ENCODE results near the gene TSPAN1.

The TSPAN1 gene

DNA sequence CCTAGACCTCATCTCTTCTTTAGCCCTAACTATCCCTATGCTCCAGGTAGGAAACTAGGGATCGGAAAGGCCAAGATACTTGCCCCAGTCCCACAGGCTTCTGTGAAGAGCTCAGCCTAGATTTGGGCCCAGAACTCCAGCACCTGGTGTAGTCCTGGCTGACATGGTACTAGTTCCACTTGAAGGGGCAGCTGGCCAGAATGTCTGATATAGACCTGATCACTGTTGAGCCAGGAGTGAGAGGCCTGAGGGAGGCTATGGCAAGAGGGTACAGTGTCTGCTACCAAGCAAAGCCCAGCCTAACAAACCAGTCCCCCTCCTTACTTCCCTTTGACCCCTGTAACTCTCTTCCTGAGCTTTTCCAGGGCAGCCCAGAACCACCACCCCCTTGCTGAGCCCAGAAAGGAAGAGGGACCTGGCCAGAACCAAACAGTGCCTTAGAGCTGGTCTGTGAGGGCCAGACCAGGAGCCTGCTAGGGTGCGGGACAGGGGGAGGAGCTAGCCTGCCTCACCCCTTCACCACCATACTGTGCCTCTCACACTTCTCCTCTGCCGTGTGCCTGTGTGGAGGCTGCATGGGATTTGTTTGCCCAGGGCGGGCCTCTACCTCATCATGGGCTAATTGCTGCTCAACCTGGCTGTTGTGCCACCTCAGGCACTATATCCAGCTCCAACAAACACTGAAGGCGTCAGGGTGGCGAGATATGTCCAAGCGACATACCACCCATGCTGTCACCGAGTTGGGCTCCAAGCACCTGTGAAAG is 12.4 kb downstream of the TSPAN1 start:
- no peak for DNase-seq (ENCODE audit: low read depth in 2 of 2)

DNA sequence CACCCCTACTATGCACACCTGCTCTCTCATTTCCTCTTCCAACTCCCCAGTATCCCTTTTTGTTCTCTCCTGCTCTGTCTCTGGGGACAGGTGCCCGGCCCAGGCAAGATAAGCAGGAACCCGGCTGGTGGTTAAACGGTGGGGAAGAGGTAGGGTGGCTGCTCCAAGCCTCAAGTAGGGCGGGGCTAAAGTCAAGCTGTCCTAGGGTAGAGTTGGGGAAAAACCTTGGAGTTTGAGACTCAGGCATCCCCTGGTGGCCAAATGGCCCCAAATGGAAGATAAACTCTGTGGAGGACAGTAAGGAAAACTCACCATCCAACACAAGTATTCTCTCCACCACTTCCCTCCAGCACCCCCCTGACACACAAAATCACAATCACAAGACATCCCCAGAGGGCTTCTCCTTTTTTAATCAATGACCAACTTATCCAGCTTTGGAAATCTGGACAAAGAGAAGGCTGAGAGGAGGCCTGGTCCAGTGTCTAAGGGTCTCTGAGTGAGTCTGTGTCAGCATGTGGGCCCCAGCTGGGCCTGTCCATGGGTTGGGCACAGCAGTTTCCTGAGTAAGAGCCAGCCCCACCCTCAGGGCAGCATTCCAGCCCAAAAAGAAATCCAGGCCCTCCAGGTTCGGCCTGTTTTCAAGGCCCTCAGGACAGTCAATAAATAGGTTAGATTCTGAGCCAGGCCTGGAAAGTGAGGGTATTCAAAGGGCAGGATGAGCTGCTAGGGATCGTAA is 13.6 kb downstream of the TSPAN1 start:
- DNase-seq (ENCODE audit: low read depth in 2 of 2): no peak

DNA sequence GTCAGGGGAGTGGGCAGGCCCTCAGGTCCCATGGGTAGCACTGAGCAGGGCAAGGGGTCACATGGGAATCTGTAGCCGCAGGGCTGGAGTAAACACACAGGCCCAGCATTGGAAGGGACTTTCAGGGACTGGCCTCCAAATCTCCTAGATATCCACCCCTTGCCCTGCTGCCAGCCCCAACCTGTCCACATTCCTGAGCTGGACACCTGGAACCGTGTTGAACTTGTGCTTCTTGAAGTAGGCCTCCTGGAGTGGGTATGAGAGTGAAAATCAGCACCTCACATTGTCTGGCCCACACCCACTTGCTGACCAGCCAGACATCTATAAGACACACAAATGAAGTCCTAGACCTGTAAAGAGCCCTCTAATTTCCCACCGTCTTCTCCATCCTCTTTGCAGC is 15.7 kb downstream of the TSPAN1 start:
- DNase-seq (ENCODE audit: low read depth in 2 of 2): no peak

DNA sequence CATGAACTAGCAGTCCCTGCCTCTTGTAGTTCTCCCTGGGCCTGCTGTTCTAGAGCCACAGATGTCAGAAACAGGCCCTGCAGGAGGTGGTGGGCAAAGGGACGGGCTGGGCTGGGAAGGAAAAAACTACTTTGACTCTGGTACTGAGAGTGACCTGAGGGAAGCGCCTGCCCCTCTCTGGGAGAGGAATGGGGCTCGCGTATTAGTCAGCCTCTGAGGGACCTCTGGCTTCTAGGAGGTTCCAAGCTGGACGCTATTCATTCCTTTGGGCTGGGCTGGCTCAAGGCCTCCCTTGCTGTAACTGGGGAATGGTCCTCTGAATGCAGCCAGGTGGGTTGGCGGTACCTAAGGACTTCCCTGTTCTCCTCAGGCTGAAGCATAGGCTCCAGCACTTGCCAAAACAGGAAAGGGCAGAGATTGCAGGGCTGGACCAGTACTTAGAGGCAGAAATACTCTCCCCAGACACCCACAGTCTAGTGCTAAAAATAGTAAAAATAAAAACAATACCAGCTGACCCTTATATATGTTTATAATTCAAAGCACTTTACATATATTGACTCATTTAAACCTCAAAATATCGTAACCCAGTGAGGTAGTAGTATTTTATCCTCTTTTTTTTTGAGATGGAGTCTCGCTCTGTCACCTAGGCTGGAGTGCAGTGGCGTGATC is 16.3 kb downstream of the TSPAN1 start:
- DNase-seq (ENCODE audit: low read depth in 2 of 2): no peak

DNA sequence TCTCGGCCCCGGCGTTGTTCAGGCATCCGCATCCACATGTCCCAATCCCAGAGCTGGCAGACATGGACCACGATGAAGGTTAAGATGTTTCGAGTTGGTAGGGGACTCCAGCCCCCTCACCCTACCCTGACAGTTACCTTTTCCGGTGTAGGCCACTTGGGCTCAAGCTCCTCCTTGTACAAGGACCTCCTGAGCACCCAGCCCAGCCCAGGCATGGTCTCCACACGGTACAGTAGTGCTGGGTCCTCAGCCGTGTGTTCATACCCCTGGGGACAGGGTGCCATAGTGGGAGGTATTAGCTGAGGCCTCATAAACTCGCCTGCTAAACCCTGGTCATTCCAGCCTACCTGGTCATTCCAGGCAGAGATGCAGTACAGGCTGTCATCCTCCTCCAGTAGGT is 17.3 kb downstream of the TSPAN1 start:
- no peak for DNase-seq (ENCODE audit: low read depth in 2 of 2)

DNA sequence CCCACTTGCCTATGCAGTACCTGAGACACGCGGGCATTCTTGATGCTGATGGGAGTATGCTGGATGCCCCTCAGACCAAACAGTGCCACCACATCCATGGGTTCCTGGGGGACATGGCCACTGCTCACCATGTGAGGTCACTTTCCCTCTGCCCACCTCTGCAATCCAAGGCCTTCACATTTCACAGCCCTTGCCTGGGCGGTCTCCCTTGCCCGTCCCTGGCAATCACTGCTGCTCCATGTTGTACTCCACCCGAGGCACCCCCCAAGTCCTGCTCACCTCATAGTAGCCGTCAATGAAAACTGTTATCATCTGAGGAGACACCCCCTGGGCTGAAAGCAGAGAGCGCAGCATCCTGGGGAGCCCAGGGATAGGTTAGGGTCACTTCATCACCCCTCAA is 18.4 kb downstream of the TSPAN1 start:
- no peak for DNase-seq (ENCODE audit: low read depth in 2 of 2)

DNA sequence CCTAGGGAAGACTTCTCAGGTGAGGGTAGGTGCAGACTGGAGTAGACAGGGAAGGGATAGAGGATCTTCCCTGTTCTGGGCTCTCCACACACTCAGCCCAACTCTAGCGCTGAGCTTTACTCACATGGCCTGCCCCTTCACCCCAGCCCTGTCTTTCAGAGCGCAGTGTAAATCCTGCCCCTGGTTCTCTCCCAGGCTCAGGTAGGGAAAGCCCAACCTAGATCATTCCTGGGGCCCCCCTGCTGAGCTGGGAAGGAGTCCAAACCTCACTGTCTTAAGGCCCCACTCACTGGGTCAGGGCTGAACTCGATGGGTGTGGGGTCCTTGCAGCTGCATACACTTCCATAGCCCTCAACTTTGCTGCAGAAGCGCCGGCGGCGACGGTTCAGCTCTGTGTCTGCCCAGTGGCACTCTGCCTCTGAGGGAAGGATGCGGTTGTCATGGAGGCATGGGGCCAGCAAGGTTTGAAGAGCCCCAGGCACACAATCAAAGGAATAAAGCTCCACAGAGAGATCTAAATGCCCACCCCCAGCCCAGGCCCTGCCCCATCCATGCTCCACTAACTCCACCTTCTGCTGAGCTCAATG is 19.2 kb downstream of the TSPAN1 start:
- DNase-seq (ENCODE audit: low read depth in 2 of 2): no peak

DNA sequence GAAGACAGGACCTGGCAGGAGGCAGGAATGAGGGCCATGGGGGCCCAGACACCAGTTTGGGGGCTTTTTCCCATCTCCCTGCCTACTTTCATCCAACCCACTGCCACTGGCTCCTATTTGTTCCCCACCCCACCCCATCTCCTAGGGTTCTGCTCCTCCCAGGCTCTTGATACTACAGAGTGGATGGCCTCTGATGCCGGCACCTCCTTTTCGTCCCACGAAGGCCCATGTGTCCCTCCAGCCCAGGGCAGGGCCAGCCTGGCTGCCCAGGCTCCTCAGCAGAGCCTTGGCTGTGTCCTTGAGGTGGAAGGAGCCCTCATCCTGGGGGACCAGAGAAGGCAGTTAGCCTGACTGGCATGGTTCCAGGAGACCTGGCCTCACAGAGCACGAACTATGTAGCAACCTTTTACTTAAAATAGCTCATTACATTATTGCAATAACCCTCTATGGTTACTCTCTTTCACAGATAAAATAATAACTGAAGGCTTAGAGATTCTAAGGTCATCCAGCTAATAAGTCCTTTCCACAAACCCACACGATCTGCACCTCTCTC is 19.8 kb downstream of the TSPAN1 start:
- no peak for DNase-seq (ENCODE audit: low read depth in 2 of 2)

DNA sequence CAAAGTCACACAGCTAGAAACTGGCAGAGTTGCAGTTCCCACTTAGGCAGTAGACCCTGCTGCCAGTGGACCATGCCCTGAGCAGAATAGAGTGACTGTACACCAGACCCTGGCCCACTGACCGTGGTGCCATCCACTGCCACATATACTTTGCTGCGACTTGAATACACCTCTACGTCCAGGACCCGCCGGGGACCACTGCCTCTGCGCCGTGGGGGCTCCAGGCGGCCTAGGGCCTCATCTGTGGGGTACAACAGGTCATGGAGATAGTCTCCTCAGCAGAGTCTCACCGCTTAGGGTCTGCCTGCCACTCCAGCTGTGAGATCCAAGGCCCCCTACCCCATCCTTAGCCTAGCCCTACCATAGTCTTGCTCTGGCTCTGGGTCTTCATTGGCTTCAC is 21.7 kb downstream of the TSPAN1 start:
- DNase-seq (ENCODE audit: low read depth in 2 of 2): no peak

DNA sequence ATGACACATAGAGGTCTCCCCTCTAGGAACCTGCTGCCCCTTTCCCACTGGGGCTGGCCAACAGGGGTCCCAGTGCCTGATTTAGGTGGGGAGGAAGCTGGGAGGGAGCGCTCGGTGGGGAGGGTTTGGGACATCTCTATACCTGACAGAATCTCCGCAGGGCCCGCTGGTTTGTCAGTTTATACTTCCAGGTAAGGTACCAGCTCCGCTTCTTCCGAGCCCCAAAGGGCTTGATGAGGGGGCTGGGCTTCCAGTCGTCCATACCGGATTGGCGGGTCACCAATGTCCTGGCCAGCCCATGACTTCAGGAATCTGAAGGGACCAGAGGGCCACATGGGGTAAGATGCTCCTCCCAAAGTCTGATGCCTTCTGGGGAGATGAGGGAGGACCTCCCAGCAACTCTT is 22.7 kb downstream of the TSPAN1 start:
- no peak for DNase-seq (ENCODE audit: low read depth in 2 of 2)

DNA sequence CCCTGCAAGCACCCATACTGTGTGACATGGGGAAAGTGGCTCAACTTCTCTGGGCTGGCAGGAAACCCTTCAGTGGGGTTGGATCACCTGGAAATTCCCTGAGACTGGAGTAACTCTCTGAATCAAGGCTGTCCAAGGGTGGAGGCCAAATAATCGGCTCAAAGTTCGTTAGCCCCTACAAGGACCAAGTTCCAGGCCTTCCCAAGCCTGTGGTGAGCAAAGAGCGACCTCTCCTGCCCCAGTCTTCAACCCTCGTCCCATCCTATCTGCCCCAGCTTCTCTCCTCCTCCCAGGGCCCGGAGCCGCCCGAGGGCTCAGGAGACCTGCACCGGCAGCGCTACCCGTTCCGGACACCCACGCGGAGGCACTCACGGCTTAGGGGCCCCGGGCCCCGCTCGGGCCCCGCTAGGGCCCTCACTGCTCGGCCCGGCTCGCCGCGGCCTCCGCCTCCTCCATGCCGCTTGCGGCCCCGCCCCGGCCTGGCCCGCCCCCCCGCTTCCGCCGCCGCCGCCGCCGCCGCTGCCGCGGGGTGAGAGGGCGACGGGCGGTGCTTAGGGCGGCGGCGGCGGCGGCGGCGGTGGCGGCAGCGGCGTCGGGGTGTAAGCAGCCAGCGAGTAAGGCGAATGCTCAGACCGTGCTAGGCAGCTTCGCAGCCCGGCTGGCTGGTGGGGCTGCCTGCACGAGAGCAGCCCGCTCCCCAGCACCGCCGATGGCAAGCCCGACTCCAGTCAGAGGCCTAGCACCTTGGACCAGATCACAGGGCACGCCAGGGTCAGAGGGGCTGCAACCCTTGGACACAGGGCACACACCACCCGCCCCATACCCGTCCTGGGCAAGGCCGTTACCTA is 23.3 kb downstream of the TSPAN1 start, which contains the start of gene POMGNT1:
POMGNT1 (minus strand) TSS at position 471 of the 848 bp plus-strand sequence. CDS start 613 bp downstream, outside the sequence.
- peak; percentile 70 for DNase-seq (ENCODE audit: low read depth in 2 of 2)

DNA sequence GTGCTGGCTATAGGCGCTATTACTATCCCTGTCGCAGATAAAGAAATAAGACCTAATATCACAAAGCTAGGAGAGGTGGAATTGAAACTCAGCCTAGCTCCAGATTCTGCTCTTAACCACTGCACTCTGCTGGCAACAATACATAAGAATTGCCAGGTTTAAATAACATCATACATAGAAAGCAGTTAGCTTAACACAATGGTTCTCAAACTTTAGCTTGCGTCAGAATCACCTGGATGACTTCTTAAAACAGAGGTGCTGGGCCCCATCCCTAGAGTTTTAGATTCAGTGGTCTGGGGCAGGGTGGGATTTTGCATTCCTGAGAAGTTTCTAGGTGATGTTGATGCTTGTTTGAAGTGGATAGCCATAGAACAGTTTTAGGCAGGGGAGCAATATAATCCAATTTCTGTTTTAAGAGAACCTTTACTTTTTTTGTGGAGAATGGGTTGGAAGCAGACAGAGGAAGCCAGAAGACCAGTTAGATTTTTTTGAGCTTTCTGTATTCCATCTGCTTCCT is 24.4 kb downstream of the TSPAN1 start:
- no peak for DNase-seq (ENCODE audit: low read depth in 2 of 2)

DNA sequence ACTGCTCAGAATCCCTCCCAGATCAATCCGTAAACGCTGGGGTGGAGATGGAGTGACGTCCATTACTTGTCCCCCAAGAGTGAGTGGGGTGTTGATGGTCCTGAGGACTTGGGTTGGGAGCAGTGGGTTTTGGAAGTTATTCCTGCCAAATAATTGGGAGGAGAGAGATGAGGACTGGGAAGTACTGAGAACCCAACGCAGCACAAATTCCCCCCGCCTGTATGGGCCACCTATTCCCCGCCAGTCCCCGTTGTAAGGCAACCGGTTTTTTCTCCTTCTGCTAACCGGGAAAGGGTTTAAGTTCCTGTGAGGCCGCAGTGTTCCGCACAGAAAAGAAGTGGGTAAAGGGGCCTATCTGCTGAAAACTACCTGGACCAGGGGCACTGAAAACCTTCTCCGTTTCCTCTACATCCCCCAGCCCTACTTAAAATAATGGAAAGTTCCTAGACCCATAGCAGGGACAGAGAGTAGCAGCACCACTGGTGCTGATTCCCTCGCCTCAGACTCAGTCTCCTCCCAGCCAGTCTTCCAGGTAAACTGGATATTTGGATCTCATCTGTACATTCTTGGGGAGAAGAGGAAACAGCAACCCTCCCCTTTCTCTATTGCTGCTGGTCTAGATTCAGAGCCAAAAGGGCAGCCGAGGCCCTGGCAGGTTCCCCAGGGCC is 29.0 kb downstream of the TSPAN1 start:
- no peak for DNase-seq (ENCODE audit: low read depth in 2 of 2)

DNA sequence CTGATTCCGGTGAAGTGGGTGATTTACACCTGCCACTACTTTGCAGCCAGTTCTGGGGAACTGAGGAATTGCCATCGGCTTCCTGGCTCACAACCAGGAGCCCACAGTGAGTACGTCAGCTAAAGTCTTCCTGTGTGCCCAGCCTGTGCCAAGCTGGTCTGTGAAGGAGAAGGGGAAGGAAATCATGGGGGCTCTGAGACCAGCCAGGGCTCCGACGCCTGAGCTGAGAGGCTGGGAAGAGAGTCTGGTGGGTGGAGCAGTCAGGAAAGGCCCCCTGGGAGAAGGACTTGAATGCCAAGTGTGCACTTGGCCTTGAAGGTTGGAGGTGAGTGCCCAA is 29.5 kb downstream of the TSPAN1 start:
- no peak for DNase-seq (ENCODE audit: low read depth in 2 of 2)

DNA sequence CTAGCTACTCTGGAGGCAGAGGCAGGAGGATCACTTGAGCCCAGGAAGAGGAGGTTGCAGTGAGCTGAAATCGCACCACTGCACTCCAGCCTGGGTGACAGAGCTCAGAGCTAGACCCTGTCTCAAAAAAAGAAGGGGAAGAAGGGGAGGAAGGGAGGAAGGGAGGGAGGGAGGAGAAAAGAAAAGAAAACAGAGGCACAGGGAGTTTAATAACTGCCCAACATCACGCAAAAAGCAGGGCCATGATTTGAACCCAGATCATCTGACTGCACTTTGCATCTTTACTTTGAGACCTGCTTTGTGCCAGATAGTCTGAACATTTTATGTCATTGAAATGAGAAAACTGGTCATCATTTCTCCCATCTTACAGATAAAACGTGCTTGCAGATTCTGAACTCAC is 30.3 kb downstream of the TSPAN1 start:
- no peak for DNase-seq (ENCODE audit: low read depth in 2 of 2)

DNA sequence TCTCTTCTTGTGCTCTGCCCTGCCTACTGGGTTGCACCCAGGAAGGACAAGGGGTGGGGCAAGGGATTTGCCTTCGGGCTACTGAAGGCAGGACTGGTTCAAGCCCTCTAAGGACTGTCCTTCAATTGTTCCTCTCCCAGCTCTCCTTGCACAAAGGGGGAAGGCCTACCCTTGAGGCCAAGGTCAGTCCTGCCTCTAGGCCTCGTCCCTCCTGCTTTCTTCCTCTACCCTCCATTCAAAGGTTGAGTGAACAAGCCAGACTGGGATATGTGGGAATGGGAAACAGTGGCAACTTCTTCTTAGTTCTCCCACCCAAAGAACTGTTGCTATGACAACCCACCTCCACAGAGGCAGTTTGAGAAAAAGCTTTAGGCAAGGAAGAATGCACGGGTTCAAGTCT is 30.9 kb downstream of the TSPAN1 start:
- no peak for DNase-seq (ENCODE audit: low read depth in 2 of 2)

DNA sequence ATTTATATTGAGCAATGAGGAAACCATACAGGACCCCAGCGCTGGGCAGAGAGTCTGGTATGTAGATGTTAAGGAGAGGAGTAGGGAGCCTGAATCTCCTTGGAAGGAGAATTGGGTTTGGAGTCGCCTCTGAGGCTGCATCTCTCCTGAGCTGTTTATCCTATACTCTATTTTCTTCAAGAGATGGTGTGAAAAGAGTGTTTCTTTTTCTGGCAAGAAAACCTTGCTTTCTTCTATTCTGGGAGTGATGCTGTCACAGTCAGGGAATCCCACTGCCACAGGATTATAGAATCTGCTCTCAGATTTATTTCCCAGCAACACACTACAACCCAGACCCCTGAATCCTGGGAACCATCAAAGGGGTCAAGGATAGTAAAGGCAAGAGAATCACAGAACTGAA is 31.5 kb downstream of the TSPAN1 start:
- no peak for DNase-seq (ENCODE audit: low read depth in 2 of 2)

DNA sequence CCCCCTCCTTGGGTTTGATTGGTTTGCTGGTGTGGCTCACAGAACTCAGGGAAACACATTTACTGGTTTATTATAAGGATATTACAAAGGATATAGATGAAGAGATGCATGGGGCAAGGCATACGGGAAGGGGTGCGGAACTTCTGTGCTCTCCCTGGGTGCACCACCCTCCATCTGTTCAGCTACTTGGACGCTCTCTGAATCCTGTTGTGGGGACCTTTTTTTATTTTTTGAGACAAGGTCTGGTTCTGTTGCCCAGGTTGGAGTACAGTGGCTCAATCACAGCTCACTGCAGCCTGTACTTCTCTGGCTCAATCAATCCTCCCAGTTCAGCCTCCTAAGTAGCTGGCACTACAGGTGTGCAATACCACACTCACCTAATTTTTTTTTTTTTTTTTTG is 35.7 kb downstream of the TSPAN1 start:
- DNase-seq (ENCODE audit: low read depth in 2 of 2): no peak

DNA sequence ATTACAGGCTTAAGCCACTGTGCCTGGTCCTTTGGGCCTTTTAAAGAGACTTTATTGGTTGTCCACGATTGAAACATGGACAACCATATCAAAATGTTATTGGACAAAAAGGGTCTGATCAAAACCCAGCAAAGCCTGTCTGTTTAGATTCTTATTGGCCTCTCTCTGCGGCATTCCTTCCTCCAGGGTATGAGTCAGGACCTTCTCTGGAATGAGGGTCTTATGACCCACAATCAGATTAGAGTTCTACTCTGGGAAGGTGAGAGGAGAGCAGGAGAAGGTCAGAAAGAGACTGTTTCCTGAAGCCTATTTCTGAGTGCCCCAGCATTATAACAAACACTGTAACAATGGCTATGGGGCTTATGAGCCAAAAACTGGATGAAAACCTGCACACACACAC is 36.2 kb downstream of the TSPAN1 start:
- no peak for DNase-seq (ENCODE audit: low read depth in 2 of 2)

DNA sequence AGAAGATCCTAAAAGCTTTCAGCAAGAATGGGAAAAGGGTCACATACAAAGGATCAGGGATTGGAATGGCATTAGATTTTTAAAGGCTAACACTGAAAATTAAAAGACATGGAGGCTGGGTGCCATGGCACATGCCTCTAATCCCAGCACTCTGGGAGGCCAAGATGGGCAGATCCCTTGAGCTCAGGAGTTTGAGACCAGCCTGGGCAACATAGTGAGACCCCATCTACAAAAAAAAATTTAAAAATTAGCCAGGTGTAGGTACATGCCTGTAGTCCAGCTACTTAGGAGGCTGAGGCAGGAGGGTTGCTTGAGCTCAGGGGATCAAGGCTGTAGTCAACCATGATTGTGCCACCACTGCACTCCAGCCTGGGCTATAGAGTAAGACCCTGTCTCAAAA is 40.6 kb downstream of the TSPAN1 start:
- DNase-seq (ENCODE audit: low read depth in 2 of 2): no peak

DNA sequence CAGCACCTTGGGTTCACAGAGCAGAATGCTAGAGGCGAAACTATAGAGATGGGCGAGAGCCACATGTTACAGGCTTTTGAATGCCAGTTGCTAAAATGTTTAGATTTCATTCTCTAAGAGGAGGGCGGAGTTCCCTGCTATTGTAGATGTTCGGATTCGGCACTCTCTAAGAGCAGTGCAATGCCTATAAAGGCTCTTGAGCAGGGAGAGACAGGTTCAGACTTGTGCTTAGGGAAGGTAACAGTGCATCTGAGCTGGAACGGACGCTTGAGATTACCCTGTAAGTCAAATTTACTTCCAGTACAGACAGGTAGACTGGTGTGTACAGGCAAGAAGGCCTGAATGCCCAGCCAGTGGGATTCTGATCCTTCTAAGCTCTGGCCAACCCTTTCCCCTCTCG is 43.6 kb downstream of the TSPAN1 start:
- no peak for DNase-seq (ENCODE audit: low read depth in 2 of 2)
